Measurements from ENCODE around the gene CDK16.

Gene CDK16

GRCh38 chrX:47224266-47224895 is 5.9 kb downstream of the CDK16 start:
- no peak overlapping the region for H3K4me3 ChIP-seq (ENCODE audit: low read depth, low read length)
- DNase-seq (ENCODE audit: low read depth), result no peak
- TF ChIP-seq CTCF (IDR thresholded peaks at IDR 0.05; ENCODE audit: low read depth, low read length, missing control alignments), result no peak
- in situ Hi-C loops (cut with HindIII; ENCODE audit: low sequenced_read_pairs), result no loop called here

DNA sequence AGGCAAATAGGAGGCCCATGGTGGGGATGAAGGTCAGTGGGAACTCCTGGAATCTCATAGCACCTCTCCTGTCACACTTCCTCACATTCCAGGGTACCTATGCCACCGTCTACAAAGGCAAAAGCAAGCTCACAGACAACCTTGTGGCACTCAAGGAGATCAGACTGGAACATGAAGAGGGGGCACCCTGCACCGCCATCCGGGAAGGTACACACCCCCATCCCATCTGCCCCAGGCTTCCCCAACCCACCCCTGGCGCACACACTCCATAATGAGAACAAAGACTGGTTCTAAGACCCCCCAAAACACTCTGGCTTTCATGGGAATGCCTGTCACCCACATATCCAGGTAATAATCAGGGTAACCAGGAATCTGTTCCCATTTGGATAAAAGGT is 6.4 kb downstream of the CDK16 start:
- H3K4me3 ChIP-seq (ENCODE audit: low read depth, low read length), result no peak overlapping the region
- no peak for DNase-seq (ENCODE audit: low read depth)
- no peak for TF ChIP-seq CTCF (IDR thresholded peaks at IDR 0.05; ENCODE audit: low read depth, low read length, missing control alignments)
- in situ Hi-C loops (cut with HindIII; ENCODE audit: low sequenced_read_pairs), result no loop called here

GRCh38 chrX:47226071-47226470 is 7.6 kb downstream of the CDK16 start:
- DNase-seq (ENCODE audit: low read depth), result no peak
- TF ChIP-seq CTCF (IDR thresholded peaks at IDR 0.05; ENCODE audit: low read depth, low read length, missing control alignments), result no peak
- in situ Hi-C loops (cut with HindIII; ENCODE audit: low sequenced_read_pairs), result no loop called here
- H3K4me3 ChIP-seq (ENCODE audit: low read depth, low read length), result no peak overlapping the region

DNA sequence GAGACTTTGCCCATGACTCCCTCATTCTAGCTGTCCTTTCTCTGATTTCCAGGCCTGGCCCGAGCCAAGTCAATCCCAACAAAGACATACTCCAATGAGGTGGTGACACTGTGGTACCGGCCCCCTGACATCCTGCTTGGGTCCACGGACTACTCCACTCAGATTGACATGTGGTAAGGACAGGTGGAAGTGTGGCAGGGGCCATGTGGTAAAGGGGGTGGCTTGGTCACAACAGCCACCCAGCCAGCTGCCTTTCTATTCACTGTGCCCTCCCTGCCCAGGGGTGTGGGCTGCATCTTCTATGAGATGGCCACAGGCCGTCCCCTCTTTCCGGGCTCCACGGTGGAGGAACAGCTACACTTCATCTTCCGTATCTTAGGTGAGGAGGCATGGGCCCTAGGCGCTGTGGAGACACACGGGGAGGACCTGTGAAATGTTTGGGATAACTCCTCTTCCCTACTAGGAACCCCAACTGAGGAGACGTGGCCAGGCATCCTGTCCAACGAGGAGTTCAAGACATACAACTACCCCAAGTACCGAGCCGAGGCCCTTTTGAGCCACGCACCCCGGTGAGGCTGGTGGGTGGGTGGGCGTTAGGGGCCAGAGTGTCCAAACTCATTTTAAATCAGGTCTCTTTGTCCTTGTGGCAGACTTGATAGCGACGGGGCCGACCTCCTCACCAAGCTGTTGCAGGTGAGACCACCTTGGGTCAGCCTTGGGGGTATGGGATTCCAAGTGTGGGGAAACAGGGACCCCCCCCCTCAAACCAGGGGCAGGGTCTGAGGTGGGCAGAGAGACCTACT is 8.3 kb downstream of the CDK16 start:
- no peak for DNase-seq (ENCODE audit: low read depth)
- no peak for TF ChIP-seq CTCF (IDR thresholded peaks at IDR 0.05; ENCODE audit: low read depth, low read length, missing control alignments)
- in situ Hi-C loops (cut with HindIII; ENCODE audit: low sequenced_read_pairs), result no loop called here
- H3K4me3 ChIP-seq (ENCODE audit: low read depth, low read length), result no peak overlapping the region

DNA sequence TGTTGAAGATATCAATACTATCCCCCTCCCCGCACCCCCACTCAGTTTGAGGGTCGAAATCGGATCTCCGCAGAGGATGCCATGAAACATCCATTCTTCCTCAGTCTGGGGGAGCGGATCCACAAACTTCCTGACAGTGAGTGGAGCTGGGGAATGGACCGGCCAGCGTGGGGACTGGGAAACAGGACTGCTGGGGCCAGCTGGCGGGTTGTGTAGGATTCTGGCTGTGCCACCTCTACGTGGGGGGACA is 8.8 kb downstream of the CDK16 start:
- H3K4me3 ChIP-seq (ENCODE audit: low read depth, low read length), result no peak overlapping the region
- in situ Hi-C loops (cut with HindIII; ENCODE audit: low sequenced_read_pairs), result no loop called here
- no peak for DNase-seq (ENCODE audit: low read depth)
- TF ChIP-seq CTCF (IDR thresholded peaks at IDR 0.05; ENCODE audit: low read depth, low read length, missing control alignments), result no peak

DNA sequence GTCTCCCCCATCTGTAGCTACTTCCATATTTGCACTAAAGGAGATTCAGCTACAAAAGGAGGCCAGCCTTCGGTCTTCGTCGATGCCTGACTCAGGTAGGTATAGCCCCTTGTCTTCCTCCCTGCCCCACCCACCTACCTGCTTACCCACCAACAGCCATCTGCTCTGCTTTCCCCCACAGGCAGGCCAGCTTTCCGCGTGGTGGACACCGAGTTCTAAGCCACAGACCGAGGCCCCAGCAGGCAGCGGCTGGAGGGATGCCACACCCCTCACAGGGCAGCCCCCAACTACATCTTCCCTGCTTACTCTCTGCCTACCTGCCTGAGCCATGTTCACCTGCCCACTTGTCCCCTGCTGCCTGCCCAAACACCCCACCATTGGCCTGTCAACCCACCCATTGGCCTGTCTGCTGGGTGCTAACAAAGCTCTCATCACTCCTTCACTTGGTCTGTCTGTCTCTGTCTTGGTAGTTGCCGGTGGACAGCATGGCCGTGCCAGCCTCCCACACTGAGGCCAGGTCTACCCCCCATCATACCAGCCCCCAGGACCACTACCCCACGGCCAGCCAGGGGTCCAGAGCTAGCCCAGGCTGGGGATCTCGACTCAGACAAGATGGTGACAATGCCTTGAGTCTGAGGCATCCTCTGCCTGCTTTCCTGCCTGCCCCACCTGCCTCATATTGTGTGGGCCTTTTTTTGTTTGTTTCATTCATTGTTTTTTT is 10.2 kb downstream of the CDK16 start:
- TF ChIP-seq CTCF (IDR thresholded peaks at IDR 0.05; ENCODE audit: low read depth, low read length, missing control alignments), result no peak
- no peak for DNase-seq (ENCODE audit: low read depth)
- no peak overlapping the region for H3K4me3 ChIP-seq (ENCODE audit: low read depth, low read length)
- in situ Hi-C loops (cut with HindIII; ENCODE audit: low sequenced_read_pairs), result no loop called here

Measured in astrocyte of the cerebellum (primary cell).